Bronchial epithelial cell (primary cell): ENCODE measurements around the gene NIPBL. TPM values are rescaled to one million over a fixed set of nuclear protein-coding genes. Genes with fewer than 3 reads are reported as not detected.
A peak's percentile ranks its signal among the peaks of the same experiment; 100 is the strongest.

Experiments used
- DNase-seq: peaks from one replicate; pipeline ENCODE4 v3.0.0-alpha.2; 2010; ENCODE audit warnings: low read depth
- FAIRE-seq: peaks from 2 replicates; lab custom pipeline; 2011; peaks lifted over from hg19 to GRCh38; lab: Jason Lieb, UNC
- H3K27me3 ChIP-seq: 2 replicates; pipeline ENCODE4 v1.5.1; 2011; ENCODE audit warnings: low read length; ENCODE audit not compliant: control insufficient read depth, insufficient read depth
- H3K36me3 ChIP-seq: 2 replicates; pipeline ENCODE4 v1.5.1; 2011; ENCODE audit warnings: low read length; ENCODE audit not compliant: control insufficient read depth, insufficient read depth
- H3K4me3 ChIP-seq: 2 replicates; pipeline ENCODE4 v1.5.1; 2011; ENCODE audit warnings: mild to moderate bottlenecking, low read depth, low read length, control low read depth
- total RNA-seq: library from RNA; depleted of rRNA; stranded (reverse); fragments of >200 nt; gene quantifications from 2 replicates; pipeline ENCODE4 v1.2.1, GENCODE V29; 2014
- TF ChIP-seq, protein P1 (sequence below): IDR thresholded peaks from 2 replicates; pipeline ENCODE4 v1.5.1; 2011; ENCODE audit warnings: mild to moderate bottlenecking, moderate library complexity, low read length, control low read depth, inconsistent platforms; ENCODE audit not compliant: insufficient read depth, severe bottlenecking

Gene NIPBL
- total RNA-seq, 1 donor from 2014 or later: 20.0 TPM

DNA sequence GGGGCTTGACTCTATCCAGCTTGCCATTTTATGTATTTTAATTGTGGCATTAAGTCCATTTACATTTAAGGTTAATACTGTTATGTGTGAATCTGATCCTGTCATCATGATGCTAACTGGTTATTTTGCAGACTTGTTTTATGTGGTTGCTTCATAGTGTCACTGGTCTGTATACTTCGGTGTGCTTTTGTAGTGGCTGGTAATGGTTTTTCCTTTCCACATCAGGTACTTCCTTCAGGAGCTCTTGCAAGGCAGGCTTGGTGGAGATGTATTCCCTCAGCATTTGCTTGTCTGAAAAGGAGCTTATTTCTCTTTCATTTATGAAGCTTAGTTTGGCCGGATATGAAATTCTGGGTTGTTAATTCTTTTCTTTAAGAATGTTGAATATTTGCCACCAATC lies 226.7 kb downstream of the NIPBL start:
- FAIRE-seq: no peak
- H3K27me3 ChIP-seq: no peaks in the 10 kb centered on the region
- no peak for DNase-seq
- H3K36me3 ChIP-seq: peaks cover 2% of the 10 kb centered on the region
- TF ChIP-seq, protein P1, sequence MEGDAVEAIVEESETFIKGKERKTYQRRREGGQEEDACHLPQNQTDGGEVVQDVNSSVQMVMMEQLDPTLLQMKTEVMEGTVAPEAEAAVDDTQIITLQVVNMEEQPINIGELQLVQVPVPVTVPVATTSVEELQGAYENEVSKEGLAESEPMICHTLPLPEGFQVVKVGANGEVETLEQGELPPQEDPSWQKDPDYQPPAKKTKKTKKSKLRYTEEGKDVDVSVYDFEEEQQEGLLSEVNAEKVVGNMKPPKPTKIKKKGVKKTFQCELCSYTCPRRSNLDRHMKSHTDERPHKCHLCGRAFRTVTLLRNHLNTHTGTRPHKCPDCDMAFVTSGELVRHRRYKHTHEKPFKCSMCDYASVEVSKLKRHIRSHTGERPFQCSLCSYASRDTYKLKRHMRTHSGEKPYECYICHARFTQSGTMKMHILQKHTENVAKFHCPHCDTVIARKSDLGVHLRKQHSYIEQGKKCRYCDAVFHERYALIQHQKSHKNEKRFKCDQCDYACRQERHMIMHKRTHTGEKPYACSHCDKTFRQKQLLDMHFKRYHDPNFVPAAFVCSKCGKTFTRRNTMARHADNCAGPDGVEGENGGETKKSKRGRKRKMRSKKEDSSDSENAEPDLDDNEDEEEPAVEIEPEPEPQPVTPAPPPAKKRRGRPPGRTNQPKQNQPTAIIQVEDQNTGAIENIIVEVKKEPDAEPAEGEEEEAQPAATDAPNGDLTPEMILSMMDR: no peak
- no peak overlapping the region for H3K4me3 ChIP-seq

DNA sequence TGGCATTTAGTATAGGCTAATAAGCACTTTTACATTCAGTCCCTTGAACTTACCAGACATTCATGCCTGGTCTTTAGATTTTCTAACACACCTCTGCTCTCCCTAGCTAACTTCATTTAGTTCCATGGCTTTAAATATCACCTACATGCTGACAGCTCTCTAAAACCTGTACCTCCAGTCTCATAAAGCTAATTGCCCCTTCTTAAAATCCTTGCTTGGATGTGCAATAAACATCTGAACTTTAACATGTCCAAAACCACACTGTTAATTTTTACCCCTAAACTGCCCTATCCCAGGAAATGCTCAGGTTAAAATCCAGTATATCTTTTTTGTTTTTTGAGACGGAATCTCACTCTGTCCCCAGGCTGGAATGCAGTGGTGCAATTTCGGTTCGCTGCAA lies 232.8 kb downstream of the NIPBL start:
- FAIRE-seq (no peak), DNase-seq (no peak)
- TF ChIP-seq, protein P1: no peak
- Histone ChIP-seq H3K36me3 (peaks cover 2% of the 10 kb centered on the region), H3K4me3 (no peak overlapping the region), H3K27me3 (no peaks in the 10 kb centered on the region)

GRCh38 chr5:37110135-37110534 lies 233.6 kb downstream of the NIPBL start:
- peaks cover 2% of the 10 kb centered on the region for H3K36me3 ChIP-seq

DNA sequence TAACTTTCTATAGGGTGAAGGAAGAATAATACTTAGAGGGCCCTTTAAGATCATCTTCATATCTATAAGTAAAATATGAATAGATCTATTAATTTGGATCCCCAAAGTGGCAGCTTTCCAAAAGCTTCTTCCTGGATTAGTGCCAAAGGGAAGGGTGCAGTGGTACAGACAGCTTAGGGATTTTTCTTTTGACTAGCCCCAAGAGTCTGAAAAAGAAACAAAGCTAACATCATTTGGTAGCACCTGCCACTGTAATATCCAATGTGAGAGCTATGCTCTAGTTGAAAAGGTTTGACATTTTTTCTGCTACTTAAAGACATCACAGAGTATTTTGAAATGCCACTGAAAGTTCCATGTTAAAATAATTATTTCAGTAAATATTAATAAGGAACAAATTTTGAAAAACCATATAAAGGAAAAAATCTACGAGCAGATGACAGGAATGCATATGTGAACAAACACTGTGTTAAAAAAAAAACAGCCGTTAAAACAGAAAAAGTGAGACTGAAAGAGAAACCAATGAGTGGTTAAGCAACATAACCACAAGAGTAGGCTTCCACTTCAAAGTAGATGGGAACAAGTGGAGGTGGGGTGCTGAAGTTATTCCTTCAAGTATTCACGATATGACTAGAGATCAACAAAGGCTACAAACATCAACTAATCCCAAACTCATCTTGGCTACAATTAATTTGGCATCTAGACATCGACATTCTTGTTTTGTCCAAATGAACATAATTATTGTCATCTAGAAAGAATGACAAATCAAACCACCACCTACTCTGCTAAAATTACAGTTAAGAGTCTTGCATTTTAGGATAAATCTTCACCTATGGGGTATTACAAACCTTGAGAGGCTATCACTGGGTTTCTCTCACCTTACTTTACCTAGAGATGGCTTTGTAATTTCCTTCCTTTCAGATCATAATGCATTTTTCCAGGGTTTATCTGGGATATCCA lies 235.1 kb downstream of the NIPBL start:
- no peak overlapping the region for H3K4me3 ChIP-seq
- DNase-seq: no peak
- H3K27me3 ChIP-seq: no peaks in the 10 kb centered on the region
- no peak for FAIRE-seq
- TF ChIP-seq, protein P1: no peak
- peaks cover 2% of the 10 kb centered on the region for H3K36me3 ChIP-seq

More at GRCh38 chr5:37110135-37110534, 233.6 kb downstream of the NIPBL start:
- FAIRE-seq: no peak
- DNase-seq: no peak
- no peaks in the 10 kb centered on the region for H3K27me3 ChIP-seq
- TF ChIP-seq, protein P1: no peak
- no peak overlapping the region for H3K4me3 ChIP-seq

- TF ChIP-seq, protein P1: no peak
- DNase-seq (peak; percentile 14), FAIRE-seq (no peak)
- no peaks in the 10 kb centered on the region for H3K27me3 ChIP-seq
- H3K4me3 ChIP-seq: no peak overlapping the region
- H3K36me3 ChIP-seq: peaks cover under 1% of the 10 kb centered on the region
Observed at GRCh38 chr5:37112383-37112991, 235.9 kb downstream of the NIPBL start.
